GM18951 (cell line): ENCODE data around the gene DYNLT2.

ENCODE experiments used
- POLR2A ChIP-seq: IDR thresholded peaks from 4 replicates; pipeline ENCODE4 v1.6.1; 2011; ENCODE audit warnings: mild to moderate bottlenecking; ENCODE audit not compliant: insufficient read length, insufficient read depth; ENCODE audit errors: extremely low read depth
- in situ Hi-C: fragments of 300-500 bp; cut with MboI; formaldehyde crosslinking; loops from one replicate; pipeline ENCODE4 v1.12.0; 2022; ENCODE audit warnings: low sequenced_read_pairs, mixed read lengths, inconsistent platforms; ENCODE audit not compliant: unreplicated experiment

DYNLT2 gene, protein sequence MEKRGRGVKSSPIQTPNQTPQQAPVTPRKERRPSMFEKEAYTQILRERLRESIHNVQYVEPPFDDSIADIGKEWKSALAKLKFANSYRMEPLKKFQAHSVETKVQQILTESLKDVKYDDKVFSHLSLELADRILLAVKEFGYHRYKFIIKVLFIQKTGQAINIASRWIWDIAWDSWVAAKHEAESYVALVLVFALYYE

DNA sequence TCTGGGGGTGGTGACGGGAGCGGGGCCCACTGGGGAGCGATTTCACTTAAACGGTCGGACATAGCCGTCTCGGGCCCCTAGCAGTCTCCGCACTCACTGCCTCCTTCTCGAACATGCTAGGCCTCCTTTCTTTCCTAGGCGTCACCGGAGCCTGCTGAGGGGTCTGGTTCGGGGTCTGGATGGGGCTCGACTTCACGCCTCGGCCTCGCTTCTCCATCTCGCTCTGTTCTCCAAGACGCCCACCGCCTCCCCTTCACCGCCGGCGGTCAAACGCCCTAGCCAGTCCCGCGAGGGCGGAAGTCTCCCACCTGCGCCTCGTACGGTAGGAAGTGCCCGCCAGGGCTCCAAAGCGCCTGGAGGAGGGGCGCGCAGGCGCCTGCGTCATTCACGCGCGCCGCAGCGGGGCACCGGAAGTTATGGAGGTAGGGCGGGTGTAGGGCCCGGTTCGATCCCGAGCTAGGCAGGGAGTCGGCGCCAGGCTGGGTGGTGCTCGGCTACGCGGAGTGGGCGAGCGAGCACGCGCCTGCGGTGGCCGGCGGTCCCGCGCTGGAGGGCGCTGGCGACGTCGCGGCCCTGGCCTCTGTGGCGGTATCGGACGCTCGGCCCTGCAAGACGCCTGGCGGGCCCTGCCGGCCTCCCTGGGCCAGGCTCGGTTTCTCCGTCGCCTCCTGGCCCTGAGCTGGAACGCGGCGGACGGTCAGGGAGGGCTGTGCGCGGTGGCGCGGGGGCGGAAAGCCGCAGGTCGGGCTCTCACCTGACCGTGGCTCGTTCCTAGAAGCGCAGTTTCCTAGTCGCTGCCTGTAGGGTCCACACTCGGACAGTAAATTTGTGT, at the start of gene DYNLT2, which contains the start of gene ERMARD:
DYNLT2 (minus strand) TSS at position 331 of the 832 bp plus-strand sequence; CDS start at position 217, 114 bp downstream.
ERMARD (plus strand) TSS at position 381 of the 832 bp plus-strand sequence; CDS start at position 417, 36 bp downstream.
- peak; percentile 96 for TF ChIP-seq POLR2A
- in situ Hi-C loops, result no loop called here

DNA sequence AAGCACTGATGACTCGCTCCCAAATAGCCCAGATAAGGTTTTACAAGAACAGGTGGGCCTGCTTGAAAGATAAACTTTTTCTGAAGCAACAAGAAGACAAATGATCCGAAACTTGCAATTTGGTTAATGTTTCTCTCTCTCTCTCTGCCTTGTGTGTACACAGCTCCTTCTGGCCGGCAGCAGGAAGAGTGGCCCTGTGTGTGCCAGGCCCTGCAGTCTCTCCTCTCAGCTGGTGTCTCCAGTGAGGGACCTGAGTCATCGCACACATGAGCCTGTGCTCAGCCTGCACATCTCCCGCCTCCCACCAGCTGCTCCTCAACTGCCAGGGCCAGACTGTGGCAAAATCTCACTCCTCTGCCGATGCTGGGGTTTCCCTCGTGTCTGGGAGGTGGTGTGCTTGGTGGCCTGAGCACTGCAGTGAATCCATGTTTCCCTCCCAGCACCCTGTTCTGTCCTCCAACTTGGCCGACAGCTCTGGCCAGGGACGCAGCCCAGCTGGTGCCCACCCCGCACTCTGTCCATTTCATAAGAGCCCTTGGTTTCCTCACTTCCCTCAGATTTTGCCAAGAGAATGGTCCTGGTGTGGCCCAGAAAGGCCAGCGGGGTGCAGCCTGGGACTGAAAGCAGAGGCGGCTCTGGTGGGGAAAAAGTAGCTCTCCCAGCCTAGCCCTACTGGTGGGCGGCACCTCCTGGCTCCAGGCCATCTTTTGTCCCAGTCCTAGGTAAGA, 49.5 kb upstream of the DYNLT2 start:
- no peak for TF ChIP-seq POLR2A
- in situ Hi-C loops, result no loop called here

DNA sequence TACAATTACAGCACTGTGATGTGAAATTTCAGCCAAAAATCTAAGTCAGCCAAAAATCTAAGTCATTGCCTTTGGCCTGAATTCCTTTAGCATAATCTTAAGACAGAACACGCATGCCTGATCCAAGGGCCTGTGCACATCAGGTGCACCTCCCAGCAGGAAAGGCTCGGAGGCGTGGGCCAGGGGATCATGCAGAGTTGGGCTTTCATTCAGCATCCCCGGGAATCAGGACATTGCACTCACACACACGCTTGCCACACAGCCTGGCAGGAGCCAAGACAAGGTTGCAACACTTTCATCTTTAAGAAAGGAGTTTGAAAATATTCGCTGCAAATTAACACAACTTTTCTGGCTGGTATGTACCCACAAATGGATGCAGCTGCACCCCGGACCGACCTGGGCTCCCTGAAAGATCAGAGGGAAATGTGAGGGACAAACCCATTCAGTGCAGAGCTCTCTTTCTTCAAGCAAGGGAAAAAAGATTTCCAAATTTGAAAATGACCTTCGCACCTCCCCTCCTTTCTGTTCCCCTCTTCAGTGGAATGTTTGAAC, 48.8 kb upstream of the DYNLT2 start:
- in situ Hi-C loops, result no loop called here
- no peak for TF ChIP-seq POLR2A

DNA sequence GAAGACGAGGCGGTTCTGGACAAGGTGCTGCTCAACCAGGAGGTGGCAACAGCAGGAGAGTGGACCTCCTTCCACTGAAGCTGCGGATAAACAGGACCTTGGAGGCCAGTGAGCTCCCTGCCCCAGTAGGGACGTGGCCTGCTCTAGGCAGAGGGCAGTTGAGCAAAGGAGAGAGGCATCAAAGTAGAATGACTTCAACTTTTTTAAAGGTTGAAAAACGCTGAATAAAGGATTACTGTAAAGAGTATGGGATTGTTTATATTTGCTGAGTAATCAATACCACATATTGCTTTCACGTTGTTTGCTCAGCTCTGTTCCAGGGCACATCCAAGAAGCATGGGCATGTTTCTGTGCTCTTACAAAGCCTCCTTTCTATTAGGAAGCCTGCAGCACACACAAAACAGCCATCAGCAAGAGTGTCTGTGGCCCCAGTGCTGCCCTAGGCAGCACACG, 48.1 kb upstream of the DYNLT2 start:
- TF ChIP-seq POLR2A, result no peak
- in situ Hi-C loops, result no loop called here

DNA sequence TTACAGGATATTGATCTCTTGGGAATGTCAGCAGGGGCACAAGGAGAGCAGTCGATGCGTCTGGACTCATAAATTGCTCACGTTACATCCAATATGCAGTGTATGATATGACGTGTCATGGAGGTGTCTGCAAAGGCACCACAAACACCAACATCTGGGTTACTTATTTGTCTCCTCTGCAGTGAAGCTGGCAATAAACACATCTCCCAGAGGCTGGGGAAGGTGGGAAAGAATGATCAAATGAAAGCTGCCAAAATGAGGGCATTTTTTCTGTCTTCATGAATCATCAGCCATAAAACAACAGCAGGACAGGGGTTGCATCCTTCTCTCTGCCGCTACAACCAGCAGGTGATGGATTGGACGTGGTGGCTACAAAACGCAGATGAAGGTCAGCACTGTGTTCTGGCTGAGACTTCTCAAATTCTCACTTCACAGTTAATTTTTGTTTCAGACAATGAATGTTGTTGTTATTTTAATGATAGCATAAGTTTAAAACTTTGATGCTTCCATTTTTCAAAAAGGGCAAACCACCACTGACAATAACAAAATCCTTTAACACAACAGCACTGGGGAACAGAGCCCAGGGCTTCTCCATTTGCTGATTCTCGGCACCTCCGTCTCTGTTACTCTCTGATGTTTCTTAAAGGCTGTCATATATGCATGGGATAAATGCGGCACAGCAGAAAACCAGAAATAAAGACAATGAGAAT, 47.5 kb upstream of the DYNLT2 start:
- TF ChIP-seq POLR2A, result no peak
- in situ Hi-C loops, result no loop called here

DNA sequence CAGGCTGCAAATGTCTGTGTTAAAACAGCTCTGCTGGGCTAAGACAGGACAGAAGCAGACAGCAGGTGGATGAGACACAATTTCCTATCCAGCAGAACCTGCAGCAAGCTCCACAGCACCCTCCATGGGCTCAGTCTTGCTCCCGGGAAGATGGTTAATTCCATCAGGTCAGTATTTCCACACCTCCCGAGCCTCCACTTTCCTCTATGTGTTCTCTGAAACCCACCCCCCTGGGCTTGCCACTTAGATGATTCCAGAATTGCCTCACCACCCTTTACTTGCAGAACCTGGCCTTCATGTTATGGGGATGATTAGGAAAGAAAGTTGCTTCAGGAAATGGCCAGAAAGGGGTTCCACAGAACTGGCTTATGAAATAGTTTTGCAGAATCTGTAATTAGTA, 43.8 kb upstream of the DYNLT2 start:
- in situ Hi-C loops, result no loop called here
- TF ChIP-seq POLR2A, result no peak

DNA sequence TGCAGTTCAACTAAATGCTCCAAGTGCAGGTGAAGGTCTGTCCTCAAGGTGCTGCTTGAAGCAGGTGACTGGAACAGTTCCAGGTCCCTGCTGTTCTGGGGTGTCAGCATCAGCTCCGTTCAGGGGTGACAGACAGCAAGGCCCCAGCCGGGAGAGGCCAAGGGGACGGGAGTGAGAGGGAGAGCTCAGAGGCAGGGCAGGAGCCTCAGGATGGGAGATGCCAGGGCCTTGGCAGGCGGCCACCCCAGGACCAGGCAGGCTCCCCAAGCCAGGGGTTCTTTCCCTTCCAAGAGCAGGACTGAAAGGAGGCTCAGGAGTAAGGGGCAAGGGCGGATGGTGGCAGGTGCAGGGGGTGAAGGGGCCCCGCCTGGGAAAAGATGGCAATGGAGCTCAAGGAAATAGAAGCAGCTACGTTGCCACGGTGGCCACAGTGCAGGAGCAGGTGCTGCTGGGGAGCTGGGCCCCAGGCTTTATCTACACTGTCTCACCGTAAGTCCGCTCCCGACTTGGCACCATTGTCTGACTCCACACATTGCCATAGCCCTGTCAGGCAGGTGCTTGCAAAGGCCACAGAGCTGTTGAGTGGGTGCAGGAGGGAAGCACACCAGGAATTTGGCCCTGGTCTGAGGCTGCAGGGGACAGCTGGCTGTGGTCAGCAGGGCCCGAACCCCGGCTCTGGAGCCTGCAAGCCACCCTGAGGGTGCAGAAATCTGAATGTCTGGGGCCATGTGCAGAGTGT, 43.1 kb upstream of the DYNLT2 start:
- in situ Hi-C loops, result no loop called here
- TF ChIP-seq POLR2A, result no peak

DNA sequence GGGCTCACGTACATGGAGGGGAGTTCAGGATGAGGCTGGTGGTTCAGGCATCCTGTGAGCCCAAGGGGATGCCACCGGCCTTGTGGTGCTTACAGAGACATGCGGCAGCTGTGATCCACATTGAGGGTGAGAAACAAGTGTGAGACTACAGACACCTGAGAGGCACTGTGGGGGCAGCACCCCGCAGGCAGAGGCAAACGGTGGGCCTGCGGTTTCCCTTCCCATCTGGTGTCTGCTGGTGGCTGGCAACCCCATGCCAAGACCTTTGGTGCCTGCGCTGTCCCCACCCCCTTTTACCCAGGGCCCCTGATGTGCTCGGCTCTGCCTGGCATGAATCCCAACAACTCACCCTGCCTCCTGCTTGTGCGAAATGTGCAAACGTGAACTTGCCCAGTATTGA, 42.0 kb upstream of the DYNLT2 start:
- TF ChIP-seq POLR2A, result no peak
- in situ Hi-C loops, result no loop called here

DNA sequence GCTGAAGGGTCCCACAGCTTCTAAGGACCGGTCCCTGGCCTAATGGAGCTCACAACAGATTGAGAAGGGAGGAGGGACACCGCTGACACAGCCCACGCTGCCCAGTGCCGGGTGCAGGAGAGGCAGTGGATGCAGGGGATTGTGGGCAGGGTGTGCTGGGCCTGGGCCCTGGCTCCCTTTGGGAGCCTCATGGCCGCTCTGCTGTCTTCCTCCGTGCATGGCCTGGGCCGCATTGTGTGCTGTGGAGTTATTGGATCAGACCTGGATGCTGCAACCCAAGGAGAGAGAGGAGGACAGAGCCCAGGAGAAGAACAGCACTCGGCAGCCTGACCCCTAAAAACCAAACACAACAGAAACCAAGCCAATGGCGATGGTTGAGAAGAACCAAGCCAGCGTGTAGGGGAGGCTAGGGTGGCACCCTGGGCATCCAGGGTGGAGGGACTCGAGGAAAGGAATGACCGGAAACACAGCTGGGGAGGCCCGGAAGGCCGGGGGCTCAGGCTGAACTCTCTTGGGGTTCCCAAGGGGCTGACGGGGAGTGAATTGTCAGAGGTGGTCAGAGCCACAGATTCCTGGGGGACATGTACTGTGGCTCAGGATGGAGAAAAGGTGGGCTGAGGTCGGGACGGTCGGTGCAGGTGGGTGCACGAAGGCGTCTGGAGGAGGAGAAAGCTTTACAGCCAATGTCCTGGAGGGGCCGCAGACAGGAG, 41.1 kb upstream of the DYNLT2 start:
- no peak for TF ChIP-seq POLR2A
- in situ Hi-C loops, result no loop called here

DNA sequence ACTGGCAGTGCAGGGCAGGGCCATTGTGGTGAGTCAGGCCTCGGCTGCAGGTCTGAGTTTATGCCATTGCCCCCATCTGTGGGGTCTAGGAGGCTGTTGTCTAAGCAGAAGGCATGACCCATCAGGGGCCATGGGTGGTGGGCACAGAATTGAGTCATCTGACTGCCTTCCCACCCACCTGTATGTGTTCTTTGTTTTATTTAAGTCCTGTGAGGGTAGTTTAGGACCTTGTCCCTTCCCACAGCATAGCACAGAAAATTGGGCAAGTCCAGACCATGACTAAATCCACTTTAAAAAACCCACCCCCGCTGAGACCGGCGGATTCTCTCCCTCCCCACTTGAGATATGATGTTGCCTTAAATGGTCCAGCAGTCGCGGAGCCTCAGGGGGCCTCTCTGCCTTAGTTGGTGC, 40.4 kb upstream of the DYNLT2 start:
- in situ Hi-C loops, result no loop called here

More for the DNA sequence above, 40.4 kb upstream of the DYNLT2 start:
- no peak for TF ChIP-seq POLR2A
